AG04450 (cell line): ENCODE results near the gene SLC18A2. TPM values are rescaled to one million over a fixed set of nuclear protein-coding genes. Genes with fewer than 3 reads are reported as not detected.

Experiments
- CTCF ChIA-PET: fragments of 300-600, 350-600 bp; formaldehyde crosslinking; extraction: SDS; loops from one replicate; lab custom pipeline; 2022; ENCODE audit warnings: antibody characterized with exemption, inconsistent platforms; lab: Charles Lee
- POLR2A ChIA-PET: fragments of 350-600 bp; formaldehyde crosslinking; extraction: SDS; loops from one replicate; lab custom pipeline; 2021; ENCODE audit warnings: antibody characterized with exemption, inconsistent platforms; lab: Yijun Ruan, JAX
- DNase-seq: peaks from one replicate; pipeline ENCODE4 v3.0.0-alpha.2; 2011; ENCODE audit warnings: low read depth, low spot score
- H3K27ac ChIP-seq: one replicate; pipeline ENCODE4 v1.5.1; 2012; ENCODE audit warnings: low read depth, low read length, control low read depth
- H3K27me3 ChIP-seq: one replicate; pipeline ENCODE4 v1.6.0; 2012; ENCODE audit warnings: low read length; ENCODE audit not compliant: control insufficient read depth, insufficient read depth
- H3K4me3 ChIP-seq: 2 replicates; pipeline ENCODE4 v1.5.1; 2011; ENCODE audit warnings: mild to moderate bottlenecking, low read depth, low read length, control low read depth
- H3K9me3 ChIP-seq: 2 replicates; pipeline ENCODE4 v1.5.1; 2012; ENCODE audit warnings: low read length; ENCODE audit not compliant: control insufficient read depth, insufficient read depth
- CTCF ChIP-seq: IDR thresholded peaks from 2 replicates; pipeline ENCODE4 v1.5.1; 2011; ENCODE audit warnings: low read depth, low read length, control low read depth, inconsistent platforms
- polyA plus RNA-seq: library from polyadenylated mRNA; depleted of rRNA; stranded (reverse); fragments of >200 nt; gene quantifications from 2 replicates; pipeline ENCODE4 v1.2.3, GENCODE V29; 2011

The SLC18A2 gene
- polyA plus RNA-seq, 1 experiment: 0.01 TPM

DNA sequence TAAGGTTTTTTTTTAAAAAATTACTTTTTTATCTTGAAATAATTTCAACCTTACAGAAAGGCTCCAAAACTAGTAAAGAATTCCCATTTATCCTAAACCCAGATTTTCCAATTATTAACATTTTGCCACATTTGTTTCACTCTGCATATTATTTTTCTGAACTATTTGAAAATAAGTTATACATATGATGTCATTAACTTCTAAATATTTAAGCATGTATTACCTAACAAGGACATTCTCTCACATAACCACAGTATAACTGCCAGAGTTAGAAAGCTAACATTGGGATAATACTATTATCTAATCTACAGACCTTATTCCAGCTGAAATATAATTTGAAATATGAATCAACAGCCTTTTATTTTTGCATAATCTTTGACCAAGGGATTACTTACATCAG lies 65.8 kb downstream of the SLC18A2 start:
- CTCF ChIA-PET: interaction anchor here (5.0 kb wide), 1 partner anchor 13 kb away, joined by 51 read pairs; no protein-coding TSS in a partner anchor

DNA sequence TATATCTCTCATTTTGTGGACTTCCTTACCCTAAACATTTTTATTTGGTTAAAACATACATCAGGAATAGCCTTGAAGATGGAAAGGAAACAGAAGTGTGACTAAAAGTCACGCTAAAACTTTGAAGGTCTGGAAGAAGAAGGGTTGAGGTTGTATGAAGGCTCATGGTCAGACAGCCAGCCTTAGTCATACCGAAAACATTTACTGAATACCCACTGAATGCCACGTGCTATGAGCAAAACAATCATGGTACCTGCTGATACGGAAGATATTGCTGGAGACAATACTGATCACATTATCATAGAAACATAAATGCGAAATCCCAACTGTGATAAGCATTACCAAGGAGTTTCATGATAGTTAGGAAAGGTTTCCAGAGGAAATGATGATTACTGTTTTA lies 70.3 kb downstream of the SLC18A2 start:
- no peaks in the 10 kb centered on the region for H3K9me3 ChIP-seq
- ChIA-PET POLR2A (no interaction called here), CTCF (interaction anchor here (1.4 to 5.0 kb wide), 2 partner anchors 9 to 95 kb away, joined by 6 to 51 read pairs; no protein-coding TSS in a partner anchor)
- no peak overlapping the region for H3K4me3 ChIP-seq
- no peak for DNase-seq
- H3K27ac ChIP-seq: no peak overlapping the region
- TF ChIP-seq CTCF: no peak
- no peaks in the 10 kb centered on the region for H3K27me3 ChIP-seq

More for the DNA sequence above, 65.8 kb downstream of the SLC18A2 start:
- no peak overlapping the region for H3K27ac ChIP-seq
- H3K9me3 ChIP-seq: no peaks in the 10 kb centered on the region
- H3K27me3 ChIP-seq: no peaks in the 10 kb centered on the region
- POLR2A ChIA-PET: interaction anchor here (0.6 kb wide), 1 partner anchor 1003 kb away, joined by 3 read pairs; no protein-coding TSS in a partner anchor
- H3K4me3 ChIP-seq: no peak overlapping the region
- TF ChIP-seq CTCF: no peak
- DNase-seq: no peak

- no peak for TF ChIP-seq CTCF
- Histone ChIP-seq H3K9me3 (no peaks in the 10 kb centered on the region), H3K27me3 (no peaks in the 10 kb centered on the region), H3K4me3 (no peak overlapping the region), H3K27ac (no peak overlapping the region)
- ChIA-PET CTCF (interaction anchor here (1.4 kb wide), 1 partner anchor 96 kb away, joined by 6 read pairs; no protein-coding TSS in a partner anchor), POLR2A (no interaction called here)
- DNase-seq: no peak
Measured at GRCh38 chr10:117312430-117312829, 71.5 kb downstream of the SLC18A2 start.

- no peak overlapping the region for H3K4me3 ChIP-seq
- H3K27me3 ChIP-seq: no peaks in the 10 kb centered on the region
- H3K27ac ChIP-seq: no peak overlapping the region
- POLR2A ChIA-PET: no interaction called here
- CTCF ChIA-PET: interaction anchor here (0.7 to 7.8 kb wide), 3 partner anchors 97 to 525 kb away, joined by 3 to 246 read pairs (median 7); no protein-coding TSS in a partner anchor
- no peak for TF ChIP-seq CTCF
- no peak for DNase-seq
- H3K9me3 ChIP-seq: no peaks in the 10 kb centered on the region
Measured at GRCh38 chr10:117313641-117314040, 72.7 kb downstream of the SLC18A2 start.

- no peak for TF ChIP-seq CTCF
- Histone ChIP-seq H3K27ac (no peak overlapping the region), H3K4me3 (no peak overlapping the region), H3K27me3 (no peaks in the 10 kb centered on the region), H3K9me3 (no peaks in the 10 kb centered on the region)
- DNase-seq: no peak
- POLR2A ChIA-PET: no interaction called here
- CTCF ChIA-PET: interaction anchor here (2.6 to 7.8 kb wide), 2 partner anchors 15 to 100 kb away, joined by 9 to 246 read pairs; no protein-coding TSS in a partner anchor
Measured at GRCh38 chr10:117316701-117317100, 75.8 kb downstream of the SLC18A2 start.
